Parathyroid adenoma (tissue), 2 donors: ENCODE results near the gene SP9.

Experiments used
- H2AFZ ChIP-seq: fragments of 300-600 bp; sonication (generic); one replicate; pipeline ENCODE4 v1.7.0; 2017; ENCODE audit warnings: antibody characterized with exemption, mild to moderate bottlenecking
- H3K27ac ChIP-seq: fragments of 300-600 bp; sonication (generic); one replicate; pipeline ENCODE4 v1.7.0; 2017
- H3K27me3 ChIP-seq: fragments of 300-600 bp; sonication (generic); one replicate; pipeline ENCODE4 v1.7.0; 2017; ENCODE audit warnings: low read length; ENCODE audit not compliant: control insufficient read depth, insufficient read depth
- H3K36me3 ChIP-seq: fragments of 300-600 bp; sonication (generic); one replicate; pipeline ENCODE4 v1.7.0; 2017; ENCODE audit warnings: low read length; ENCODE audit not compliant: control insufficient read depth, insufficient read depth
- H3K4me1 ChIP-seq: fragments of 300-600 bp; sonication (generic); one replicate; pipeline ENCODE4 v1.7.0; 2017; ENCODE audit warnings: control low read depth
- H3K4me2 ChIP-seq: fragments of 300-600 bp; sonication (generic); one replicate; pipeline ENCODE4 v1.7.0; 2017; ENCODE audit warnings: low read length
- H3K4me3 ChIP-seq: fragments of 300-600 bp; sonication (generic); one replicate; pipeline ENCODE4 v1.7.0; 2017; ENCODE audit warnings: low read depth, low read length
- H3K79me2 ChIP-seq: fragments of 300-600 bp; sonication (generic); one replicate; pipeline ENCODE4 v1.7.0; 2017; ENCODE audit warnings: control low read depth
- H3K9ac ChIP-seq: fragments of 300-600 bp; sonication (generic); one replicate; pipeline ENCODE4 v1.7.0; 2017; ENCODE audit warnings: mild to moderate bottlenecking
- H3K9me3 ChIP-seq: fragments of 300-600 bp; sonication (generic); one replicate; pipeline ENCODE4 v1.7.0; 2017; ENCODE audit warnings: low read length; ENCODE audit not compliant: control insufficient read depth
- CTCF ChIP-seq: fragments of 300-600 bp; sonication (generic); IDR thresholded peaks from one replicate; pipeline ENCODE4 v1.7.0; 2017; ENCODE audit warnings: antibody characterized with exemption, mild to moderate bottlenecking
- donor health status: primary hyperparathyroidism.

SP9 gene

GRCh38 chr2:174322149-174322548 lies 12.6 kb upstream of the SP9 start:
- Histone ChIP-seq H3K27me3 (peaks cover 4% of the 10 kb centered on the region), H3K4me3 (no peak overlapping the region), H3K27ac (no peak overlapping the region), H2AFZ (no peak overlapping the region), H3K9ac (no peak overlapping the region), H3K4me2 (no peak overlapping the region), H3K36me3 (no peaks in the 10 kb centered on the region), H3K4me1 (no peaks in the 10 kb centered on the region), H3K79me2 (no peaks in the 10 kb centered on the region), H3K9me3 (no peaks in the 10 kb centered on the region)
- no peak for TF ChIP-seq CTCF

GRCh38 chr2:174322746-174323145 lies 12.0 kb upstream of the SP9 start:
- H3K79me2 ChIP-seq = no peaks in the 10 kb centered on the region
- peaks cover 10% of the 10 kb centered on the region for H3K27me3 ChIP-seq
- TF ChIP-seq CTCF = no peak
- no peak overlapping the region for H3K9ac ChIP-seq
- H3K9me3 ChIP-seq = no peaks in the 10 kb centered on the region
- no peak overlapping the region for H3K4me2 ChIP-seq
- H3K4me1 ChIP-seq = no peaks in the 10 kb centered on the region
- no peak overlapping the region for H2AFZ ChIP-seq
- no peak overlapping the region for H3K4me3 ChIP-seq
- no peak overlapping the region for H3K27ac ChIP-seq
- no peaks in the 10 kb centered on the region for H3K36me3 ChIP-seq

- Histone ChIP-seq H3K4me3 (no peak overlapping the region), H3K27ac (no peak overlapping the region), H3K4me2 (no peak overlapping the region), H3K36me3 (no peaks in the 10 kb centered on the region), H3K9me3 (no peaks in the 10 kb centered on the region), H3K79me2 (no peaks in the 10 kb centered on the region), H3K4me1 (no peaks in the 10 kb centered on the region), H3K9ac (no peak overlapping the region), H3K27me3 (peaks cover 15% of the 10 kb centered on the region), H2AFZ (no peak overlapping the region)
- TF ChIP-seq CTCF = no peak
These were observed 10.2 kb upstream of the SP9 start for GRCh38 chr2:174324530-174324929.

- H3K36me3 ChIP-seq = no peaks in the 10 kb centered on the region
- no peak overlapping the region for H3K4me3 ChIP-seq
- H3K27ac ChIP-seq = no peak overlapping the region
- H3K79me2 ChIP-seq = no peaks in the 10 kb centered on the region
- peaks cover 25% of the 10 kb centered on the region for H3K27me3 ChIP-seq
- no peak overlapping the region for H3K9ac ChIP-seq
- H2AFZ ChIP-seq = no peak overlapping the region
- no peak for TF ChIP-seq CTCF
- H3K4me1 ChIP-seq = no peaks in the 10 kb centered on the region
- H3K4me2 ChIP-seq = peak overlapping the region; percentile 37
- H3K9me3 ChIP-seq = no peaks in the 10 kb centered on the region
These were observed 9.2 kb upstream of the SP9 start for GRCh38 chr2:174325373-174326160.
